ENCODE data around the gene PNPLA2. TPM values are rescaled to one million over a fixed set of nuclear protein-coding genes. Genes with fewer than 3 reads are reported as not detected.

Gene PNPLA2
- total RNA-seq, 1 donor: 28.5 TPM

DNA sequence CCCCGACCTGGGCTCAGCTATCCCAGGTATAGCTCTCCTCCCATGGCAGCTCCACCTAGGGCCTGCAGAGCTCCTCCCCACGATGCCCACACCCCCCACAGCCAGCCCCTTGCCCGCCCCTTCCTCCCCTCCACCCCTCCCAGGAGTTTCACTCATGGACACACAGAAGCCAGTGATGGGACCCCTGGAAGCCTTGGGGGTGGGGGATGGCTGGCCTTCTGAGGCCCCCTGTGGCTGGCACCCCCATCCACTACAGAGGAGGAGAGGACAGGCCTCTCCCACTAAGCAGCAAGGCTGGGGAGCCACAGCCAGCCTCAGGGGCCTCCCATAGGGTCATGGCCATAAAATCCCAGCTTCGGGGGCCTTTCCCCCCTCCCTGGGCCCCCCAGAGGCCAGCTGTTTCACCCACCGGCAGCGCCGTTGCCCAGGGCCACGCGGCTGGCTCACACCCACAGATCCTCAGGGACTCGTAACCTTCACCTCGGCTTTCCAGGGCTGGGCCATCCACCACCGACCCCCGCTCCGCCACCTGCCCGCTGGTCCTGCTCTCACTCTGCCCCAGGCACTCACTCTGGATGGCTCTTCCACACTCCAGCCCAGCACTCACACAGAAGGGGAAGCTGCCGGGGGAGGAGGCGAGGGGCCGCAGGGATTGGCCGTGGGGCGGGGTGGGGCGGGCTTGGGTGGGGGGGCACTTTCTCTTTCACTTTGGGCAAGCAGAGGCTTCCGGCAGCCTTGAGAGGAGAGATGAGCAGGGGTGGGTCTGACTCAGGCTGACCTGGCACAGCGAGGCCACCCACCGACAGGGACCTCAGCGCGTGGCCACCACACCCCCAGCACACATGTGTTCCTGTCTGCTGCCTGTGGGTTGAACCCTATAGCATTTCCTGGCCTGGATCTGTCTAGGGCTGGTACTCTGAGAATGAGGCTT lies 22.8 kb upstream of the PNPLA2 start:
- no peak for TF ChIP-seq CTCF (IDR thresholded peaks at IDR 0.05; ENCODE audit: insufficient read depth, low read depth, low read length)
- peak overlapping the region; percentile 74 for H3K4me3 ChIP-seq (ENCODE audit: low read depth, low read length)
- DNase-seq (ENCODE audit: low read depth): peak; percentile 89

DNA sequence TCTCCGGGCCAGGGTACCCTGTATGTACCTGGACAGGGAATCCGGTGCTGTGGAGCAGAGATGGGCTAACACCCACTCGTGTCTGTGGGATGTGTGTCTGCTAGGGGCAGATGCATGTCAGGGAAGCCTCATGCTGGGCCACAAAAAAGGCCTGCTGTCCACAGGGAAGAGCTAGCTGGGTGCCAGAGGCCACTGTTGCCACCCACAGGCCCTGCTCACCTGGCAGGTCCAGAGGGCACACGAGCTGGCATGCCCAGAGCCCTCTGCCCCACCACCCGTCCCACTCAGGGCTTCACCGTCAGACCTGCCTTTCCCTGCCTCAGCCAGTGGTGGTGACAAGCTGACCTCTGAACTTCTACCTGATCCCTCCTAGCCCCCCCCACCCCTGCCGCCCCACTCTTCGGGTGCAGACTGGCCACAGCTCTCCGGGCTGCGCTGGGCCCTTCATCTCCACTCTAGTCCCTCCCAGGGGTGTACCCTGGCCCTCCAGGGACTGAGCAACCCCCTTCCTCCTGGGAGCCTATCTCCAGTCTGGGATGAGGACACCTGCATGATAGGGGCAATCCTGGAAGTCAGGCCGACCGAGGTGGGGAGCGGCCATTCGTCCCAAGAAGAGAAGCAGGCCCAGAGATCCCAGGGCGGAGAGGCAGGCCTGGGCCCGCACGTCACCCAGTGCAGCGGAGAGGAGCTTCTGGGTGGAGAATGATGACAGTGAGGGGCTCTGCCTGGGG lies 22.0 kb upstream of the PNPLA2 start:
- peak overlapping the region; percentile 74 for H3K4me3 ChIP-seq (ENCODE audit: low read depth, low read length)
- TF ChIP-seq CTCF (IDR thresholded peaks at IDR 0.05; ENCODE audit: insufficient read depth, low read depth, low read length): no peak
- DNase-seq (ENCODE audit: low read depth): no peak

DNA sequence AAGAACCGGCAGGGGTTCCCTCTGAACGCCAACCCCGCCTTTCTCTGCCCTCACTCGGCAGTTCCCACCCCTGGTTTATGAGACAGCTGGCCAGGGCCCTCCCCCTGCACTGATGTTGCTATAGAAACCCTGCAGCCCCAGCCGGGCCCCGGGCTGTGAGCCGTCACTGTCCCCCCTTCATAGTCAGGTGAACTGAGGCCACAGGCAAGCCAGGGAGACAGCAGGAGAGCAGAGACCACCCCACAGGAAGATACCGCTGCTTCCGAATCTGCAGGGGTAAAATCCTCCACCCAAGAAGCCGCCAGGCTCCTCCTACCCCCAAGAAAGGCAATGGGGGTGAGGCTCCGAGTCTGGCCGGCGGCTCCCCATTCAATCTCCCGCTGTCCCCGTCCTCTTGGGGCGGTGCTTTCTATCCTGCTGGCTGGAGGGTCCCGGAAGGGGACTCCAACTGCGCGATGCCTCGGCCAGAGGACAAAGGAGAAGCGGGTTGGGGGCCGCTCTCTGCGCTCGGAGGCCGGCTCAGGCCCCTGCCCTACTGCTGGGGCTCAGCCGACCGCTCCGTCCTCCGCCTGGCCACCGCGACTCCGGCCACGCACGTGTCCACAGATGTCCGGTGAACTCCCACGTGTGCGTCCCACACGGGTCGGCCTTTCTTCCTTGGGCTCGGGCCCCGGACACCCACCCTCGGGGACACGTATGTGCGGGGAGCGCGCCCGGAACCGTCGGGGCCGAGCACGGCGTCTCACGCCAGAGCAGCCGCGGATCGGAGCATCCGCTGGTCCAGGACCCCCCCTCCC lies 21.2 kb upstream of the PNPLA2 start:
- TF ChIP-seq CTCF (IDR thresholded peaks at IDR 0.05; ENCODE audit: insufficient read depth, low read depth, low read length): no peak
- DNase-seq (ENCODE audit: low read depth): peak; percentile 91
- peak overlapping the region; percentile 74 for H3K4me3 ChIP-seq (ENCODE audit: low read depth, low read length)

GRCh38 chr11:798093-798713 lies 20.5 kb upstream of the PNPLA2 start, which contains the start of gene SLC25A22:
Gene SLC25A22, minus strand, starts transcription at chr11:798281. Its CDS starts 3,275 bp downstream, at chr11:795006.
- peak within 1 kb of the TSS; percentile 74 for H3K4me3 ChIP-seq (ENCODE audit: low read depth, low read length)
- TF ChIP-seq CTCF (IDR thresholded peaks at IDR 0.05; ENCODE audit: insufficient read depth, low read depth, low read length): peak; percentile 65
- DNase-seq (ENCODE audit: low read depth): peak; percentile 71

GRCh38 chr11:799641-800316 lies 18.9 kb upstream of the PNPLA2 start:
- TF ChIP-seq CTCF (IDR thresholded peaks at IDR 0.05; ENCODE audit: insufficient read depth, low read depth, low read length): no peak
- no peak overlapping the region for H3K4me3 ChIP-seq (ENCODE audit: low read depth, low read length)
- DNase-seq (ENCODE audit: low read depth): no peak
